DMS53 treated with DMSO at 0.1 percent for 48 hours (cell line): ENCODE measurements around the gene CATSPERD.
"Not testable (repeated sequence)": the region's sequence is repeated elsewhere in the genome, so short reads cannot be mapped to it uniquely, and the experiment has no call there.

Experiments
- DNase-seq: peaks from one replicate; lab custom pipeline; 2025; ENCODE audit not compliant: unreplicated experiment; lab: John Stamatoyannopoulos, UW

The CATSPERD gene

DNA sequence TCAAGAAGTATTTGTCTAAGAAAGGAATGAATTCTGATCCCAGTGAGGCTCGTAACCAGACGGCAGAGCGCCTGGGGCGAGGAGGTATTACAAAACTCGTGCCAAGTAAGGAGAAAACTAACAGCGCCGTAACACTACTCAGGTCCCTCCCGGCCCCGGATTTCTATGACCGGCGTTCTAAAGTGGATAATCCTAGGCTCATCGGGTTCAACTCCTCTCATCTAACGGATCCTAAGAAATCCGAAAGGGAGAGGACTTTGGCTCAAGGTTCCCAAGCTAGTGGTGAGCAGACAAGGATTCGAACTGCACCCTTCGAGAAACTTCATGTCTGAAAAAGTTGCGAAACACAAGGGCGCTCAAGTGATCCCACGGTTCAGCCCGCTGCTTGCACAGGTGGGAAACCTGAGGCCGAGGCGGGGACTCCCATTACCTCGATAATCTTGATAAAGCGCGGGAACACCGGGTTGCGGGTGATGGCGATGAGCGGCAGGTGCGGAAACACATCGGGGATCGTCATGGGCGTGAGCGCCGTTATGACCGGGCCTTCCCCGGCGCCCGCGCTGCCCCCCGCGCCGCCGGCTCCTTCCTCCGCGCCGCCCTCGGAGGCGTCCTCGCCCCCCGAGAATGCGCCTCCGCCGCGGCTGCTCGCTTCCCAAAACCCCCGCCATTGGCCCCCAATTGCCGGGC, 1.0 kb upstream of the CATSPERD start:
- DNase-seq = no peak

DNA sequence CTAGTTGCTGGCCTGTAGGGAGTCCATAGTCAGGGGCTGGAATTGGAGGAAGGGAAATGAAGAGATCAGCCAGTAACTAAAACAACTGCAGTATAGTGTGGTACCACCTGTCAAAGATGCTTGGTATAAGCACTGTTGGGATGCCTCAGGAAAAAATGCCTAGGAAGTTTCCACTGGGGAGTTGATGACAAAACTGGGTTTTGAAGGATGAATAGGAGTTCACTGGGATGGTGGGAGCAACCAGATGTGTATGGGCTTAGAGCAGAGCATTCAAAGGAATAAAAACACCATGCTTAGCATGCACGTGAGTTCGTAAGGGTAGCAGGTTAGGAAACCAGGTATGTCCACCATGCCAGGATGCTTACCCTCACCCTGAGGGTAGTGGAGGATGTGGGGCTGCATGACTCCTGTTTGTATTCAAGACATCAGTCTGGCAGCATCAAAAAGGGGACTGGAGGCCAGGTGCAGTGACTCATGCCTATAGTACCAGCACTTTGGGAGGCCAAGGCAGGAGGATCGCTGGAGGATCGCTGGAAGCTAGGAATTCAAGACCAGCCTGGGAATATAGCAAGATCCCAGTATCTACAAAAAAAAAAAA, 7.1 kb downstream of the CATSPERD start:
- DNase-seq = no peak

DNA sequence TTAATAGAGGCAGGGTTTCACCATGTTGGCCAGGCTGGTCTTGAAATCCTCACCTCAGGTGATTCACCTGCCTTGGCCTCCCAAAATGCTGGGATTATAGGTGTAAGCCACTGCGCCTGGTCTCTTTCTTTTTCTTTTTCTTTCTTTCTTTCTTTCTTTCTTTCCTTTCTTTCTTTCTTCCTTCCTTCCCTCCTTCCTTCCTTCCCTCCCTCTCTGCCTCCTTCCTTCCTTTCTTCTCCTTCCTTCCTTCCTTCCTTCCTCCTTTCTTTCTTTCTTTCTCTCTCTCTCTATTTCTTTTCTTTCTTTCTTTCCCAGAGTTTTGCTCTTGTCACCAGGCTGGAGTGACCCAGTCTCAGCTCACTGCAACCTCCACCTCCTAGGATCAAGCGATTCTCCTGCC, 12.7 kb downstream of the CATSPERD start:
- not testable (repeated sequence) for DNase-seq

DNA sequence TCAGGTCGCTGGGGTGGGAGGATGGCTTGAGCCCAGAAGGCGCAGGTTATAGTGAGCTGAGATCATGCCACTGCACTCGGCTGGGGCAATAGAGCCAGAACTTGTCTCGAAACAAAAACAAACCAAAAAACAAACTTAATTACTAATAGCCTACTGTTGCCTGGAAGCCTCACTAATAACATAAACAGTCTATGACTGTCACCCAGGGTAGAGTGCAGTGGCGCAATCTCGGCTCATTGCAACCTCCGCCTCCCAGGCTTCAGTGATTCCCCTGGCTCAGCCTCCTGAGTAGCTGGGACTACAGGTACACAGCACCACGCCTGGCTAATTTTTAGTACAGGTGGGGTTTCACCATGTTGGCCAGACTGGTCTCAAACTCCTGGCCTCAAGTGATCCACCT, 18.0 kb downstream of the CATSPERD start:
- no peak for DNase-seq

DNA sequence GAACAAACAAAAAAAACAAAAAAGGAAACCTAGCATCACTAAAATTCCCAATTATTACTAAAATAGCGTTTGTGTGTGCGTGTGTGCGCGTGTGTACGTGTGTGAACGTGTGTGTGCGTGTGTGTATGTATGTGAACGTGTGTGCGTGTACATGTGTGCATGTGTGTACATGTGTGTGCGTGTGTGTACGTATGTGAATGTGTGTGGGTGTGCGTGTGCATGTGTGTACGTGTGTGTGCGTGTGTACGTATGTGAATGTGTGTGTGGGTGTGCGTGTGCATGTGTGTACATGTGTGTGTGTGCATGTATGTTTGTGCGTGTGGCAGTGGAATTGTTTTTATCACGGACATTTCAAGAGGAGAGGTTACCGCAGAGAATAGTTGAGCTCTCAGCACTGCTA, 21.6 kb downstream of the CATSPERD start:
- no peak for DNase-seq

DNA sequence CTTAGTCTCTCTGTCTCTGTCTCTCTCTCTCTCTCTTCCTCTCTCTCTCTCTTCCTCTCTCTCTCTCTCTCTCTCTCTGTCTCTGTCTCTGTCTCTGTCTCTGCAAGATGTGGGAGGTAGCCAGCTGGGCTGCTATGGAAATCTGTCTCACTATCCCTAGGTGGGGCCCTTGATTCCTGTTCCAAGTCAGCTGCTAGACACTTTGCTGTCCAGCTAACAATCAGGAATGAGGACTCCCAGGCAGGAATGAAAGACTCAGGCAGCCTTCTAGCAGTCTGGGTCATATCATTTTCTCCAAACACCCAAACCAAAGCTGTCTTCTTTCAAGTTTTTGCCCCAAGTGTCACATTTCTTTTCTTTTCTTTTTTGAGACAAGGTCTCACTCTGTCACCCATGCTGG, 23.2 kb downstream of the CATSPERD start:
- DNase-seq = no peak

DNA sequence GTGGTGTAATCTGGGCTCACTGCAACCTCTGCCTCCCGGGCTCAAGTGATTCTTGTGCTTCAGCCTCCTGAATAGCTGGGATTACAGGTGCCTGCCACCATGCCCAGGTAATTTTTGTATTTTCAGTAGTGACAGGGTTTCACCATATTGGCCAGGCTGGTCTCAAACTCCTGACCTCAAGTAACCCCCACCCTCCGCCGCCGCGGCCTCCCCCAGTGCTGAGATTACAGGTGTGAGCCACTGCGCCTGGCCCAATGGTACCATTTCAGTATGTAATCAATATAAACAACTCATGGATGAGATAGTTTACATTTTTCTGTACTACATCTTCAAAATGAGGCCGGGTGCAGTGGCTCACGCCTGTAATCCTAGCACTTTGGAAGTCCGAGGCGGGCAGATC, 24.6 kb downstream of the CATSPERD start:
- DNase-seq = not testable (repeated sequence)

DNA sequence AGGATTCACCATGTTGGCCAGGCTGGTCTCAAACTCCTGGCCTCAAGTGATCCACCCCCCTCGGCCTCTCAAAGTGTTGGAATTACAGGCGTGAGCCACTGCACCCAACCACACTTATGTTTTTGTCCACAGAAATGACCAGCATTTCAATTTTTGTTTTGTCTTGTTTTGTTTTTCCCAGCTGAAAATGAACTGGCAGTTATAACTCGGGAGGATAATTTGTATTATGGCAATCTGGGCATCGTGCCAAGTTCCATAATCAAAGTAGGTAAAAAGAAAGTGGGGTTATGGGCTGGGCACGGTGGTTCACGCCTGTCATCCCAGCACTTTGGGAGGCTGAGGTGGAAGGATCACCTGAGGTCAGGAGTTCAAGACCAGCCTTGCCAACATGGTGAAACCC, 28.5 kb downstream of the CATSPERD start:
- not testable (repeated sequence) for DNase-seq

DNA sequence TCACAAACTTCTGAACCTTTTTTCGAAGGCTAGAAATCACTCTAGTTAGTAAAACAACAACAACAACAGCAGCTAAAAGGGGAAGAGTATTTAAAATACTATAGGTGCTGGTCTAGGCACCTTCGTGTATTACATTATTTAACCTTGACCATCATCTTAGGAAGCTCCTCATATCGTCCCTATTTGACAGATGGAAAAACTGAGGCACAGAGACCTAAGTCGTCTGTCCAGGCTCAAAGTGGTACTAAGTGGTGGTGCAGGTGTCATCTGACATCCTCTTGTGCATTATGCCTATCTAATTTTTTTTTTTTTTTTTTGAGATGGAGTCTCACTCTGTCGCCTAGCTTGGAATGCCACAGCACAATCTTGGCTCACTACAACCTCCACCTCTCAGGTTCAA, 29.1 kb downstream of the CATSPERD start:
- no peak for DNase-seq

DNA sequence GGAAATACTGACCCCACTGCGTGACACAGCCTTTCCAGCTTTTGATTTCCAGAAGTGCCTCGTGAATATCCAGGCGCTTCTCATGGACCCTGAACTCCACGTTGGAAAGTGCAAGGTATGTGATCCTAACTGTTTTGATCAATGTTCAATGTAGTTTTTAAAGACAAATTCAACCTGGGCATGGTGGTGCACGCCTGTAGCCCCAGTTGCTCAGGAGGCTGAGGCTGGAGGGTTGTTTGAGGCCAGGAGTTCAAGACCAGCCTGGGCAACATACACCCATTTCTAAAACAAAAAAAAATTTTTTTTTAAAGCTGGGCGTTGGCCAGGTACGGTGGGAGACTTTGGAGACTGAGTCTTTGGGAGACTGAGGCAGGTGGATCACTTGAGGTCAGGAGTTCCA, 31.3 kb downstream of the CATSPERD start:
- DNase-seq = no peak

DNA sequence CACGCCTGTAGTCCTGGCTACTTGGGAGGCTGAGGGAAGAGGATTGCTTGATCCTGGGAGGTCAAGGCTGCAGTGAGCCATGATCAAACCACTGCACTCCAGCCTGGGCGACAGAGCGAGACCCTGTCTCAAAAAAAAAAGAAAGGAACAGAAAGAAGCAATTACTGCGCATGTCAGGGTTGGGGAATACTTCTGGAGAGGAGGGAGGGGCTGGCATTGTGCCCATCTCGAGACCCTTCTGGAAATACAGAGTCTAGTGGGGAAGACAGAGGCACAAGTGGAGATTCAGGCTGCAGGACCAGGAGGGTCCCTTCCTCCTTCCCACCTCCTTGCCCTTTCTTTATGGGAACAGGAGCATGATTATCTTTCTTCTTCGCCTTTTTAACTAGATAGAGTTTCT, 33.3 kb downstream of the CATSPERD start:
- DNase-seq = no peak

DNA sequence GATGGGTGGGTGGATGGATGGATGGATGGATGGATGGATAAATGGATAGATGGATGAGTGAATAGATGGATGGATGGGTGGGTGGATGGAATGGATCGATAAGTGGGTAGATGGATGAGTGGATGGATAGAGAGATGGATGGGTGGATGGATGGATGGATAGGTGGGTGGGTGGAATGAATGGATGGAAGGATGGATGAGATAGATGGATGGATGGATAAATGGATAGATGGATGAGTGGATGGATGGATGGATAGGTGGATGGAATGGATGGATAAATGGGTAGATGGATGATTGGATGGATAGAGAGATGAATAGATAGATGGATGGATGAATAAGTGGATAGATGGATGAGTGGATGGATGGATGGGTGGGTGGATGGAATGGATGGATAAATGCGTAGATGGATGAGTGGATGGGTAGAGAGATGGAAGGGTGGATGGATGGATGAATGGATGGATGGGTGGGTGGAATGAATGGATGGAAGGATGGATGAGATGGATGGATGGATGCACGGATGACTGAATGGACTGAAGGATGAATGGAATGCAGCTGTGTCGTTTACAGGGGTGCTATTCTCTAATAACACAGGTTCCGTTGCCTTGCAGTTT, 42.3 kb downstream of the CATSPERD start:
- DNase-seq = no peak

DNA sequence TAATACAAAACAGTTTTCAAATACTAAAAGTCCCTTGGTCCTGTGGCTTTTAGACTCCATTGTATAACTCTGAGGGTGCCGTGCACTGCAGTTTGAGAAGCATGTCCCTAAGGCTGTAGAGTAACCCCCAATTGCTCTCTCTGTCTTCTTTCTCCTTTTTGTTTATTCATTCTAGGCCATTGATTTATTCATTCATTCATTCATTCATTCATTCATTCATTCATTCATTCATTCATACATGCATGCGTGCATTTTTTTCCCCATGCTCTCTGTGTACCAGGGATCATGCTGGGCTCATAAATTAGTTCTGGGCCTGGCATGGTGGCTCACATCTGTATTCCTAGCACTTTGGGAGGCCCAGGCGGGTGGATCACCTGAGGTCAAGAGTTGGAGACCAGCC, 44.8 kb downstream of the CATSPERD start:
- no peak for DNase-seq

DNA sequence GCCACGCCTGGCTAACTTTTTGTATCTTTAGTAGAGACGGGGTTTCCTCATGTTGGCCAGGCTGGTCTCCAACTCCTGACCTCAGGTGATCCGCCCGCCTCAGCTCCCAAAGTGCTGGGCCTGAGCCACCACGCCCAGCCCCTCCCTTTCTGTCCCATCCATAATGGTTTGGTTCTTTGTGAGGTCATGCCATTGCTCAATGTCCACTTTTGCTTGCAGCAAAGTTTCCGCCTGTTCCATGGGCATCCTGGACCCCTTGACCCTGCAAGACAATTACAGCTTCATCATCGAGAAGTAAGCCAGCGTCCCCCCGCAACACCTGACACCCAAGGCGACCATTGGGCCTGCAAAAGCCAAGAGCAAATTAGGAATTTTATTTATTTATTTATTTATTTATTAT, 47.5 kb downstream of the CATSPERD start:
- DNase-seq = no peak

DNA sequence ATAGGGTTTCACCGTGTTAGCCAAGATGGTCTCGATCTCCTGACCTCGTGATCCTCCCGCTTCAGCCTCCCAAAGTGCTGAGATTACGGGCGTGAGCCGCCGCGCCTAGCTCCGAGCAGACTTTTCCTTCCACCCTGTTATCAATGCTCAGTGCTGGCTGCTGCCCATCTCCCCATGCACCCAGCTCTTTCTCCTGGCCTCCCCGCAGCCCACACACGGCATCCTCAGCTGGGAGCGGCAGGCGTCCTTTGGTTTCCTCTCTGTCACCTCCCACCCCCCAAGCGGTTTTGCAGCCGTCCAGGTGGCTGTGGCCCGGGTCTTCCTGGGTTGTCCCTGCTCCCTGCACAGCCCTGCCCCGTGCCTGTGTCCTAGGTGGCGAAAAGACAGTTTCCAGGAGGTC, 52.0 kb downstream of the CATSPERD start:
- DNase-seq = no peak

DNA sequence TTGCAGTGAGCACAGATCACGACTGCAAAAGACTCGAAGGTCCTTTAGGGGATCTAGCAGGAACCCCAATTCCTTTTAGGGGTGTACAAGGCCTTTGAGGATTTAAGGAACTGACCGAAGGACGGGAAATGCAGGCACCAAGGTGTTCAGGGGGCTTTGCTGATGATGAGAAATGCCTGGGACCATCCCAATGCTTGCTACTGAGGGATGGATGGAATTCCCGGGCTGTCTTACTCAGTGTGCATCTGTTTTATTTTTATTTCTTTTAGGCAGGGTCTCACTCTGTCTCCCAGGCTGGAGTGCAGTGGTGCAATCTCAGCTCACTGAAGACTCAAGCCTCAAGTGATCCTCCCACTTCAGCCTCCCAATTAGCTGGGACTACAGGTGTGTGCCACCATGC, 52.8 kb downstream of the CATSPERD start:
- DNase-seq = no peak

DNA sequence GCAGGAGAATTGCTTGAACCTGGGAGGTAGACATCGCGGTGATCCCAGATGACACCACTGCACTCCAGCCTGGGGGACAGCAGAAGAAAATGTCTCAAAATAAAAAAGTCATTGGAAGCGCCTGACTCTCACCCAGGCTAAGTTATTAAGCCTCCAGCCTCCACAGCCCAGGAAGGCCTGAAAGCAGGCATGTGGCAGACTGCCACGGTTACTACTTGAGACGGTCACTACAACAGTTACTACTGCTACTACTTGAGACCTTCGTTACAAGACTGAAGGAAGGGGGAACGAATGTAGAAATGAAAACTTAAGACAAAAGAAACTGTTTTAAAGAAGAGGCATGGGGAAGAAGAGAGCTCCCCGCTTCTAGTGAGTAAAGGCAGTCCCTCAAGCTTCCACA, 54.5 kb downstream of the CATSPERD start:
- no peak for DNase-seq

DNA sequence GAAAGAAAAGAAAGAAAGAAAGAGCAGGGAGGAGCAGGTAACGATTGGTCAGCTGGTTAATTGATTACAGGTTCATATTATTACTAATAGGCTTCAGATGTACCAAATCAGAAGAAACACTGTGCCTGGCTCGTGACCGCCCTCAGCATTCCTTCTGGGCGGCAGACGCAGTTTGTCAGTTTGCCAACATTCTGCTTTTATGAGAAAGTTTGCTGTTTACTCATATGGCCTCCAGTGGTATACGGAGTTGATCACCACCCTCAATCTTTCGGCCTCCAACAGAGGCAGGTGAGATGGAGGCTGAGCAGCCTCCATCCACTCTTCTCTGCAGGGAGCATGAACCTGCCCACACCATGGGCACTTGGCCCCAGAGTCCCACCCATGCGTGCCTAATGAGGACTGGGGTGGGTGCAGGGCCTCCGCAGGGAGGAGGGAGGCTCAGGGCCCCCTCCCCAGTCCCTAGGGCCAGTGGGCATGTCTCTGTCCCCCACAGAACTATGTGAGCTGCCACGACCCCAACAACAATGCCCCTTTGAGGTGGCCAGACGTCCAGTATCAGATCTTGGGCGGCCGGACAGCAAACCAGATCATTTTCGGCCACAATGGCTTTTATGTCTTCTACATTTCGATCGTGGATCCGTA, 55.4 kb downstream of the CATSPERD start:
- no peak for DNase-seq

DNA sequence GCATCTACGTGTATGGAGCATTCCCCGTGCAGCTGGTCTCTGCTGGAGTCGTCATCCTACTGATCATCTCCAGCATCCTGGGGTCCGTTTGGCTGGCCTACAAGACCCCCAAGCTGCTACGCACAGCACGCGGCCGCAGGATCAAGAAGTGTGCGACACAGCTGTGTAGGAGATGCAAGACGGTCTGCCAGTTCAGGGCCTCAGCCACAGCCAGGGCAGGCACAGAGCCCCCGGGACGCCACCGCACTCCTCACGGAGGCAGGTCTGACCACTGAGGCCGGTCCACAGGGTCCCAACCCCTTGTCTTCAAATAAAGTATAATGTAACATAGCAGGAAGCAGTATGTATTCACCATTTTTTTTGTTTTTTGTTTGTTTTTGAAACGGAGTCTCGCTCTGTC, 58.0 kb downstream of the CATSPERD start:
- no peak for DNase-seq

DNA sequence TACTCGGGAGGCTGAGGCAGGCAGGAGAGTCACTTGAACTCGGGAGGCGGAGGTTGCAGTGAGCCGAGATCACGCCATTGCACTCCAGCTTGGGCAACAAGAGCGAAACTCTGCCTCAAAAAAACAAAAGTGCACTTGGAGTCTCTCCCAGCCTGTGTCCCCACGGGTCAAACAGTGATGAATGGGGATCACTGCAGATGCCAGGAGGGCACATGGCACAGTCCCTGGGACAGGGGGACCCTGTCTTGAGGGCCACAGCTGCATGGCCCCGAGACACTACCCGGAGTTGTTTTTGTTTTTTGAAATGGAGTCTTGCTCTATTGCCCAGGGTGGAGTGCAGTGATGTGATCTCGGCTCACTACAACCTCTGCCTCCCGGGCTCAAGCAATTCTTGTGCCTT, 60.5 kb downstream of the CATSPERD start:
- not testable (repeated sequence) for DNase-seq

DNA sequence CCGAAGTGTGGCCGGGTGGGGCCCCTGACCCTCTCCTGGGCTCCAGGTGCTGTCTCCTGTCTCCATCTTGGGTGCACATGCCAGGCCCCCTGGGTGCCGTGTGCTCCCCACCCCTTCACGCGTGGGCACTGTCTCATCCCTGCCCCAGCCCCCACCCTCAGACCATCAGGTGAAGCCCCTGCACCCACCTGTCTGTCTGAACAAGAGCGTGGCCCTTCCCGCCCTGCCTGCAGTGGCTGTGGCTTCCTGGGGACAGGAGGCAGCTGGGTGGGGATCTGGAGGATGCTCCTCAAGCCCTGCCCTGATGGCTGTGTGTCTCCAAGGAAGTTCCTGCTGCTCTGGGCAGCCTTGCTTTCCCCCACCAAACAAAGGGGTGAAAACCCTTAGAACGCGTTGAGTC, 61.9 kb downstream of the CATSPERD start:
- DNase-seq = no peak
